SKM-1 treated with dmso at 0.1 percent for 144 hours (cell line): ENCODE measurements around the gene SELENON.
A peak's percentile ranks its signal among the peaks of the same experiment; 100 is the strongest.

Experiments used
- DNase-seq: peaks from one replicate; lab custom pipeline; 2025; ENCODE audit not compliant: unreplicated experiment; lab: John Stamatoyannopoulos, UW

SELENON gene

DNA sequence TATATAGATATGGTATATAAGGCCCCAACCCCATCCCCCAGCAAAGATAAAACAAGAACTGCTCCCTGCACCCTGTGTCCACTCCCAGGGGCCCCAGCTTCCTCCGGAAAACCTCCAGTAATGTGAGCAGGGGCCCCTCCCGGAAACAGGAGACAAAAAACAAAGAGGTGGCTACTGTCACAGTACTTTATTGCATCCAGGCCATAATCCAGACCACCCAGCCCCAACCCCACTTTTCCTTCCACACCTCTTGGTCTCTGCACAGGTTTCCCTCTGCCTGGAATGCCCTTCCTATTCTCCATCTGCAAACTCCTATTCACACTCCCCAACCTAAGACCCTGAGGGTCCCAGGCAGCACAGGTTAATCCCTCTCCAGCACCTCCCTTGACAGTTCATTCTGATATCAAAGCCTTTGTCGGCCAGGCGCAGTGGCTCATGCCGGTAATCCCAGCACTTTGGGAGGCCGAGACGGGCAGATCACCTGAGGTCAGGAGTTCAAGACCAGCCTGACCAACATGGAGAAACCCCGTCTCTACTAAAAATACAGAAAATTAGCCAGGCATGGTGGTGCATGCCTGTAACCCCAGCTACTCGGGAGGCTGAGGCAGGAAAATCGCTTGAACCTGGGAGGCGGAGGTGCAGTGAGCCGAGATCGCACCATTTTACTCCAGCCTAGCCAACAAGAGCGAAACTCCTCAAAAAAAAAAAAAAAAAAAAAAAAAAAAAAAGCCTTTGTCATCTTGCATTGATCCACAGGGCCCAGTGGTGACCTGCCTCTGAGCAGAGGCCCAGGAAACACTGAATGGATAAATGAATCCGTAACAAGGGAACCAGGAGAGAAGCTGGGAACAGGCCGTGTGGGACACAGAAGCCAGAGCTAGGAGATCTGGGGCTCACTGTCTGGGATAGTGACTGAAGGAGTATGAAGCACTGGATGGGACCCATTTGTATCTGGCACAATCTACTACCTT lies 61.6 kb downstream of the SELENON start:
- DNase-seq, result peak; percentile 80

DNA sequence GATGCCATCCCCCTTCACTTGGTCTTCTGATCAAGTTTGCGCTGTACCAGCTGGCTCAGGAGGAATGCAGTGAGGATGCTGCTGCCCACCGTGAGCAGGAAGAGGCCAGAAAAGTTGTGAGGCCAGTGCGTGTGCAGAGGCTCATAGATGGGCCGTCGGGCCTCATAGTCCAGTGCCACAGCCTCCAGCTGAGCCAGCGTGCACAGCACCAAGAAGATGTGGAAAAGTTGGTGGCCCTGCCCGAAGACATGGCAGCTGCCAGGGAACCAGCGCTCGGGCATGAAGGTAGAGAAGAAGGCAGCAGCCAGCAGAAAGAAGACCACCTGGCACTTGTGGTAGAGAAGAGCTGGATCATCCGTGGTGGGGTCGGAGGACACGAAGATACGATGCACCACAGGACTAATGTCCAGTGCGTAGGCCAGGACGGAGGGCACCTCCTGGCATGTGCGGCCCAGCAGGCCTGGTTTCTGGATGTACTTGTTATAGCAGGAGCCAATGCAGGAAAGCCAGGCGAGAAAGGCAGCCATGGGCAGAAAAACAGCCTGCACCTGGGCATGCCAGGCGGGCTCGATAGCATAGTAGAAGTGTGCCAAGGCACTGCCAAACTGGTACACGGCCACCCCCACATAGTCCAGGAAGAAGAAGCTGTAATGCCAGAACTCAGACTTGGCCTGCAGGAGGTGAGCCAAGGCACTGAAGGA lies 62.9 kb downstream of the SELENON start:
- no peak for DNase-seq

DNA sequence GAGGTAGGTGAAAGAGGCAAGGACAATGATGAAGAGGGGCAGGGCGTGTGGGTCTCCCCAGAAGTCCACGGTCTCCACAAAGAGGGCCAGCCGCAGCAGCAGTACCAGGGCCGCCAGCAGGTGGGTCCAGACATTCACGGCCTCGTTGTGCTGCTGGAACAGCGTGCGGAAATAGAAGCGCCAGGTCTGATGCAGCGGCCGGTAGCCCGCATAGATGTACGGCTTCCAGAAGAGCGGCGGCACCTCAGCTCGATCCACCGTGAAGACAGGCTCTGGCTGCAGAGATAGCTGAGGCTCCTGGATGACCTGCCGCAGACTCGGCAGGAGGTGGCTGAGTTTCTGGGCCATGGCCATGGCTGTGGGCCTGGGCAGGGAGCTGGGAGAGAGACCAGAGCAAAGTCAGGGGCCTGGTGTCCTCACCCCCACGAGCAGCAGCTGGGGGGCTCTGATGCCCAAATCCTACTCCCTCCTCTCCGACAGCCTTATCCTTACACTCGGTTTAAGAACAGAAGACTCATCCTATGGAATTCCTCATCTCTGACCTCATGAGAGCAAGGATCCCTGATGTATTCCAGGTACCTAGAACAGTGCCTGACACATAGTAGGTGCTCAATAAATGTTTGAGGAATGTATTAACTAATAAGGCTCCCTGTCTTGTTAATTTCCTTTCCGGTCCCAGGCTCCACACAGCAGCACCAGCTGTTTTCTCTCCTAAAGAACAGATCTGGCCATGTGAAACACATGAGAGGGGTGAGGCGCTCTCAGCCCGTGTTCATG lies 63.7 kb downstream of the SELENON start:
- no peak for DNase-seq

DNA sequence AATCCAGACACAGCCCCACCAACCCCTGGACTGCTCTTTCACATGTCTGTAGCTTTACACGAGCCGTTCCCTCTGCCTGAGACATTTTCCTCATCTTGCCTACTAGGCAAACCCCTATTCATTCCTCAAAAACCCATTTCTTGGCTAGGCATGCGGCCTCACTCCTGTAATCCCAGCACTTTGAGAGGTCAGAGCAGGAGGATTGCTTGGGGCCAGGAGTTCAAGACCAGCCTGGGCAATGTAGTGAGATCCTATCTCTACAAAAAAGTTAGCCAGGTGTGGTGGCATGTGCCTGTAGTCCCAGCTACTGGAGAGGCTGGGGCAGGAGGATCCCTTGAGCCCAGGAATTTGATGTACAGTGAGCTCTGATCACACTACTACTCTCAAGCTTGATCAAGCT lies 64.4 kb downstream of the SELENON start:
- DNase-seq, result no peak

DNA sequence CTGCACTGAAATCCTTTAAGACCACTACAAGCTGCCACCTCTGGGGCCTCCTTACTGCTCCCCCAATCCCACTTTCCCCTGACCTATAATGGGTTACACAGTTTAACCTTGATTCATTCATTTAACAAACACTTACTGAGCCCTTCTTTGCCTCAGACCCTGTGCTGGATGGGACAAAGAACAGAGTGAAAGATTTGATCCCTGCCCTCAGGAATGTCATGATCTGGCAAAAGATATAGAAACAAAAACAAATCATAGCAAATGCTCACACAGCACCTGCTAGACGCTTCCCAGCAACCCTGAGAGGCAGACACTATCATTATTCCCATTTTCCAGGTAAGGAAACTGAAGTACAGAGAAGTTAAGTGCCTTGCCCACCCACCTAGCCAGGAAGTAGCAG lies 66.3 kb downstream of the SELENON start:
- no peak for DNase-seq

DNA sequence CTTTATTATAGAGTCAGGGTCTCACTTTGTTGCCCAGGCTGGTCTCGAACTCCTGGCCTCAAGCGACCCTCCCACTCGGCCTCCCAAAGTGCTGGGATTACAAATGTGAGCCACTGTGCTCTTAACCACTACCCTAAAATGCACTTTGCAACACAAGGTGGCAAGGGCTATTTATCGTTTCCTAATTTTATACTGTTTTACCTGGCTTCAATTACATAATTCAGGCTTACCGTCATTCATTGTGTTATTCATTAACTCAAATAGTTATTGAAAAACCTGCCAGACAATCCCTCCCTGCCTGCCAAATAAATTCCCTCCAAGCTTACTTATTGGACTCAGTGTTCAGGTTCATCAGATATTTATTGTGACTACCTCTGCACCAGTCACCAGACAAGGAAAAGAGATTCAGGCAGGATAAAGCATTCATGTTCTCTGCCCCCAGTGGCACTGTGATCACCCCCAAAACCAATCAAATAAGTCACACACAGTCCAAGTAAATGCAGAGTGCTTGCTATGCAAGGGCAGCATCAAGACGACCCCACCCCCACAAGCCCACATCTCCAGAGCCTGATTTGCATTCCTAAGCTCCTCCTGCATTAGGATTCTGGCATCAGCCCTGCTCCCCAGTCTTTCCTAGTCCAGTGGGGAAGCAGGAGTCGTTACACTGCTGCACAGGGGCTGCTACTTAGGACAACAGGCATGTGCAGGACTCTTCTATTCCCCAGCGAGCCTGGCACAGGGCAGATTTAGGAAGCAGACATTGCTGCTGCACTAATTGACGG lies 67.4 kb downstream of the SELENON start:
- DNase-seq, result no peak
